Activated naive CD4-positive, alpha-beta T cell treated with Interleukin-2 at 50 U/mL for 16 hours (primary cell): ENCODE measurements around the gene ADGRG6.
"Not testable (repeated sequence)": the region's sequence is repeated elsewhere in the genome, so short reads cannot be mapped to it uniquely, and the experiment has no call there.

Experiments
- DNase-seq: peaks from one replicate; pipeline ENCODE4 v3.0.0-alpha.2; 2020

Gene ADGRG6

GRCh38 chr6:142452993-142453392 lies 151.2 kb downstream of the ADGRG6 start:
- no peak for DNase-seq

- not testable (repeated sequence) for DNase-seq
These were observed 152.4 kb downstream of the ADGRG6 start for GRCh38 chr6:142454196-142454595.

GRCh38 chr6:142454848-142455247 lies 153.0 kb downstream of the ADGRG6 start:
- not testable (repeated sequence) for DNase-seq

- no peak for DNase-seq
These were observed 154.3 kb downstream of the ADGRG6 start for GRCh38 chr6:142455957-142456589.

GRCh38 chr6:142457638-142458406 lies 156.0 kb downstream of the ADGRG6 start:
- DNase-seq, result no peak

GRCh38 chr6:142458836-142459235 lies 157.0 kb downstream of the ADGRG6 start:
- no peak for DNase-seq

- DNase-seq, result no peak
These were observed 157.5 kb downstream of the ADGRG6 start for GRCh38 chr6:142459271-142459670.

GRCh38 chr6:142462260-142462659 lies 160.5 kb downstream of the ADGRG6 start:
- no peak for DNase-seq

GRCh38 chr6:142463988-142464387 lies 162.2 kb downstream of the ADGRG6 start:
- DNase-seq, result no peak

- DNase-seq, result no peak
These were observed 167.4 kb downstream of the ADGRG6 start for GRCh38 chr6:142469220-142469619.

- no peak for DNase-seq
These were observed 168.6 kb downstream of the ADGRG6 start for GRCh38 chr6:142470421-142470820.

- DNase-seq, result no peak
These were observed 172.9 kb downstream of the ADGRG6 start for GRCh38 chr6:142474531-142475289.

- no peak for DNase-seq
These were observed 174.6 kb downstream of the ADGRG6 start for GRCh38 chr6:142476452-142476851.

GRCh38 chr6:142478117-142478516 lies 176.3 kb downstream of the ADGRG6 start:
- DNase-seq, result no peak

GRCh38 chr6:142481466-142481865 lies 179.7 kb downstream of the ADGRG6 start:
- no peak for DNase-seq

- no peak for DNase-seq
These were observed 180.4 kb downstream of the ADGRG6 start for GRCh38 chr6:142482249-142482648.

GRCh38 chr6:142482974-142483373 lies 181.2 kb downstream of the ADGRG6 start:
- no peak for DNase-seq

- DNase-seq, result no peak
These were observed 183.4 kb downstream of the ADGRG6 start for GRCh38 chr6:142485256-142485655.

GRCh38 chr6:142489722-142490610 lies 188.2 kb downstream of the ADGRG6 start:
- DNase-seq, result no peak
